Hepatocyte (in vitro differentiated cells): ENCODE data around the gene WTIP.

Experiments used
- CTCF ChIP-seq: fragments of 200-600 bp; sonication (generic); IDR thresholded peaks from 2 replicates; pipeline ENCODE4 v1.5.1; 2016; ENCODE audit warnings: antibody characterized with exemption, mild to moderate bottlenecking; ENCODE audit not compliant: poor library complexity
- EZH2 ChIP-seq: fragments of 200-600 bp; sonication (generic); IDR thresholded peaks from 2 replicates; pipeline ENCODE4 v1.6.1; 2016; ENCODE audit warnings: antibody characterized with exemption, mild to moderate bottlenecking, borderline replicate concordance
- EZH2phosphoT487 ChIP-seq: fragments of 200-600 bp; sonication (generic); IDR thresholded peaks from one replicate; pipeline ENCODE4 v1.6.1; 2018; ENCODE audit warnings: antibody characterized with exemption, mild to moderate bottlenecking, low read depth, moderate library complexity; ENCODE audit not compliant: unreplicated experiment, severe bottlenecking

- TF ChIP-seq CTCF (no peak), EZH2phosphoT487 (no peak), EZH2 (no peak)
Observed at GRCh38 chr19:34504273-34504808, 22.8 kb downstream of the WTIP start.
